Measurements from ENCODE around the gene IGF2BP3.

DNA sequence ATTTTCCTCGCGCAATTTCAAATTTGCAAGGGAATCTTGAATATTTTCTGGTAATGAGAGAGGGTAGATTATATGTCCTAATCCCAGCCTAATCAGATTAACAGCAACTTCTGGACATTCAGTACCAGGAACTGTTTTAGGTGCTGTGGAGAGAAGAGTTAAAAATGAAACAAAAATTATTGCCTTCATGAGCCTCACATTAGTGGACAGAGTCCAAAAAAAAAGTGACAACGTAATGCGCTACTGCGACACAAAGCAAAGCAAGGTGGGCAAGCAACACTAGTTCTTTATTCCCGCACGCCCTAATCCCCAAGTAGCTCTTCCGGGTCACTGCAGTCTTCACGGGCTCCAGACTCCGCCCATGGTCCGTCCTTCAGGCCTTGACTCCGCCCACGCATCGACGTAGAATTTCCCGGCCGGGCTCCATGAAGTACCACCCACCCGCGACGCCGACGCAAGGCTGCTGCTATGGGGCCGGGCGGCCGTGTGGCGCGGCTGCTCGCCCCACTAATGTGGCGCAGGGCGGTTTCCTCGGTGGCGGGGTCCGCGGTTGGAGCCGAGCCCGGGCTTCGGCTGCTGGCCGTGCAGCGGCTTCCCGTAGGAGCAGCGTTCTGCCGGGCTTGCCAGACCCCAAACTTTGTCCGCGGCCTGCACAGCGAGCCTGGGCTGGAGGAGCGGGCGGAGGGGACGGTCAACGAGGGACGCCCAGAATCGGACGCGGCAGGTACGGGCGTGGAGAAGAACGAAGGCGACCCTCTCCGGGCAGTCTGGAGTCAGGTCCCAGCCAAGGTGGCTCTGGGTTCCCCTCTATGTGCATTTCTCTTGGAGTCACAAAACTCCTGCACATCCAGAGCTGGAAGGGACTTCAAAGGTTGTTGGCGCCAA lies 171.2 kb downstream of the IGF2BP3 start, which contains the start of gene MALSU1:
- peak; percentile 74 for TF ChIP-seq TAF1 (IDR thresholded peaks at IDR 0.05; ENCODE audit: low read depth, low read length)
- peak; percentile 92 for TF ChIP-seq POLR2A (IDR thresholded peaks at IDR 0.05; ENCODE audit: low read depth, low read length)
- peak; percentile 87 for TF ChIP-seq POLR2AphosphoS5 (IDR thresholded peaks at IDR 0.05; ENCODE audit: low read depth, low read length)

Measured in GM12891 (cell line).